Measurements from ENCODE around the gene ATG4B.
A peak's percentile ranks its signal among the peaks of the same experiment; 100 is the strongest.

ATG4B gene

DNA sequence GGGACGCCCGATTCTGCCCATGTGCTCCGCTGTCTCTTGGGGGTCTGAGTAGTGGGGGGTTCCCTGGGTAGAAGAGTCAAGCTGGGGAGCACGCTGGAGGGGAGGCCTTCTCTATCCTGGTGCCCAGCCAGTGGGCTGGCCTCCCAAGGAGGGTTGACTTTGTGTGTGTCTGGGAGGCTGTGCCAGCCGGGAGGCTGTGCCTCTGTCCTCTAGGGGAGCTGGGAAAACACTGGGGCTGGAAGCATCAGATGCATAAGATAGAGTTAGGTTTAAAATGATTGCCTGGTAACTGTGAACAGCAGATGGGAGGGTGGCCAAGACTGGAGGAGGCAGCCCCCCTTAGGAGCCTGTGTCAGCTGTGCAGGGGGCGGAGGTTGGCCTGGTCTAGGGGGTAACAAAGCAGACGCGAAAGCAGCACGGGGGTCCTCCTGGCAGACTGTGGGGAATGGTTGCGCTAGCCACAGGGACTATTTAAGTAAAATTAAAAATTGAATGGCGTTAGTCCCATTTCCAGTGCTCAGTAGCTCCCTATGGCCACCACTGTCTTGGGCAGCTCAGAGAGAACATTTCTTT, 65.6 kb downstream of the ATG4B start:
- peaks cover 12% of the 10 kb centered on the region for H3K4me1 ChIP-seq (ENCODE audit: low read depth, poor library complexity, severe bottlenecking)
- peak overlapping the region; percentile 20; the same call in 1 of the 2 replicates for H3K27ac ChIP-seq
- TF ChIP-seq, protein P1, sequence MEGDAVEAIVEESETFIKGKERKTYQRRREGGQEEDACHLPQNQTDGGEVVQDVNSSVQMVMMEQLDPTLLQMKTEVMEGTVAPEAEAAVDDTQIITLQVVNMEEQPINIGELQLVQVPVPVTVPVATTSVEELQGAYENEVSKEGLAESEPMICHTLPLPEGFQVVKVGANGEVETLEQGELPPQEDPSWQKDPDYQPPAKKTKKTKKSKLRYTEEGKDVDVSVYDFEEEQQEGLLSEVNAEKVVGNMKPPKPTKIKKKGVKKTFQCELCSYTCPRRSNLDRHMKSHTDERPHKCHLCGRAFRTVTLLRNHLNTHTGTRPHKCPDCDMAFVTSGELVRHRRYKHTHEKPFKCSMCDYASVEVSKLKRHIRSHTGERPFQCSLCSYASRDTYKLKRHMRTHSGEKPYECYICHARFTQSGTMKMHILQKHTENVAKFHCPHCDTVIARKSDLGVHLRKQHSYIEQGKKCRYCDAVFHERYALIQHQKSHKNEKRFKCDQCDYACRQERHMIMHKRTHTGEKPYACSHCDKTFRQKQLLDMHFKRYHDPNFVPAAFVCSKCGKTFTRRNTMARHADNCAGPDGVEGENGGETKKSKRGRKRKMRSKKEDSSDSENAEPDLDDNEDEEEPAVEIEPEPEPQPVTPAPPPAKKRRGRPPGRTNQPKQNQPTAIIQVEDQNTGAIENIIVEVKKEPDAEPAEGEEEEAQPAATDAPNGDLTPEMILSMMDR (conservative IDR thresholded peaks at IDR 0.05; ENCODE audit: low read depth, low read length), result 0 out of 2 replicates have a peak, but pooled peaks have one; percentile 9
- no peaks in the 10 kb centered on the region for H4K20me1 ChIP-seq (ENCODE audit: insufficient read depth)
- H3K4me2 ChIP-seq, result peak overlapping the region; percentile 95
- H3K79me2 ChIP-seq (ENCODE audit: insufficient read depth, low read depth), result peaks cover 8% of the 10 kb centered on the region
- H3K27me3 ChIP-seq (ENCODE audit: insufficient read depth, low read depth), result no peaks in the 10 kb centered on the region
- no peak overlapping the region for H3K4me3 ChIP-seq (IDR thresholded peaks at IDR 0.05; ENCODE audit: insufficient read depth, low read depth, low read length)
- H2AFZ ChIP-seq (ENCODE audit: low read depth), result 0 out of 2 replicates have a peak overlapping the region, but pooled peaks have one; percentile 38
- H3K9ac ChIP-seq, result peak overlapping the region; percentile 58; the same call in 1 of the 2 replicates
- peaks cover 3% of the 10 kb centered on the region; the same call in 1 of the 2 replicates for H3K36me3 ChIP-seq (ENCODE audit: insufficient read depth)

DNA sequence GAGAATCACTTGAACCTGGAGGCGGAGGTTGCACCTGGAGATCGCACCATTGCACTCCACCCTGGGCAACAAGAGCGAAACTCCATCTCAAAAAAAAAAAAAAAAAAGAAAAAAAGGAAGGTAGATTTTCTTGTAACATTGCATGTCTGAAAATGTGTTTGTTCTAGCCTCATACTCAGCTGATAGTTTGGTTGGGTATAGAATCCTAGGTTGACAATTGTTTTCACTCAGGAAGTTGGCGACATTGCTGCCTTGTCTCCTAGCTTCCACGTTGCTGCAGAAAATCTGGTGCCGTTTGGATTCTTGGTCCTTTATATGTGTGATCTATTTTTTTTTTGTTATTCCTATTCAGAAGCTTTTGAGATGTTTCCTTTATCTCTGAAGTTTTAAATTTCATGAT, 69.0 kb downstream of the ATG4B start:
- TF ChIP-seq, protein P1 (conservative IDR thresholded peaks at IDR 0.05; ENCODE audit: low read depth, low read length), result no peak
- H2AFZ ChIP-seq (ENCODE audit: low read depth), result no peak overlapping the region
- H3K79me2 ChIP-seq (ENCODE audit: insufficient read depth, low read depth), result peaks cover 8% of the 10 kb centered on the region
- H3K4me2 ChIP-seq, result no peak overlapping the region
- H3K9ac ChIP-seq, result no peak overlapping the region
- H4K20me1 ChIP-seq (ENCODE audit: insufficient read depth), result no peaks in the 10 kb centered on the region
- peaks cover 6% of the 10 kb centered on the region for H3K4me1 ChIP-seq (ENCODE audit: low read depth, poor library complexity, severe bottlenecking)
- peaks cover 4% of the 10 kb centered on the region; the same call in 1 of the 2 replicates for H3K36me3 ChIP-seq (ENCODE audit: insufficient read depth)
- H3K27me3 ChIP-seq (ENCODE audit: insufficient read depth, low read depth), result no peaks in the 10 kb centered on the region
- H3K27ac ChIP-seq, result no peak overlapping the region
- no peak overlapping the region for H3K4me3 ChIP-seq (IDR thresholded peaks at IDR 0.05; ENCODE audit: insufficient read depth, low read depth, low read length)

DNA sequence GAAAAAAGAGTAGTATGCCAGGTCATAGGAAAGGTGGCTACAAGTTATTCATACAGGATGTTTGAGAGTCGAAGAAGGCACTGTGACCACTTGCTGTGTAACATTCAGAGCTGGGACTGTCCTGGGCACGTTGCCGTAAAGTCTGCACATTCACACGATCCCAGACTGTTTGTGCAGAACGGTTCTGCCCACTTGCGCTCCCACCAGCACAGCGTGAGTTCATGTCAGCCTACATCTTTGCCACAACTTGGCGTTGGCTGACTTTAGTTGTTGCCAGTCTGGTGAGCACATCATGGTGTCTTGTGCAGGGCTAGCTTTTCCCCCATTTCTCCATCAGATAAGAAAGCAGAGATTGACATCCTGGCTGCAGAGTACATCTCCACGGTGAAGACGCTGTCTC, 71.4 kb downstream of the ATG4B start:
- Histone ChIP-seq H3K27ac (no peak overlapping the region), H3K27me3 (ENCODE audit: insufficient read depth, low read depth) (no peaks in the 10 kb centered on the region), H3K9ac (no peak overlapping the region), H2AFZ (ENCODE audit: low read depth) (no peak overlapping the region), H3K4me3 (IDR thresholded peaks at IDR 0.05; ENCODE audit: insufficient read depth, low read depth, low read length) (no peak overlapping the region), H3K79me2 (ENCODE audit: insufficient read depth, low read depth) (no peaks in the 10 kb centered on the region; the same call in 1 of the 2 replicates), H3K4me1 (ENCODE audit: low read depth, poor library complexity, severe bottlenecking) (no peaks in the 10 kb centered on the region), H3K4me2 (no peak overlapping the region), H3K36me3 (ENCODE audit: insufficient read depth) (peaks cover 7% of the 10 kb centered on the region; the same call in 1 of the 2 replicates), H4K20me1 (ENCODE audit: insufficient read depth) (no peaks in the 10 kb centered on the region)
- TF ChIP-seq, protein P1 (conservative IDR thresholded peaks at IDR 0.05; ENCODE audit: low read depth, low read length), result no peak

DNA sequence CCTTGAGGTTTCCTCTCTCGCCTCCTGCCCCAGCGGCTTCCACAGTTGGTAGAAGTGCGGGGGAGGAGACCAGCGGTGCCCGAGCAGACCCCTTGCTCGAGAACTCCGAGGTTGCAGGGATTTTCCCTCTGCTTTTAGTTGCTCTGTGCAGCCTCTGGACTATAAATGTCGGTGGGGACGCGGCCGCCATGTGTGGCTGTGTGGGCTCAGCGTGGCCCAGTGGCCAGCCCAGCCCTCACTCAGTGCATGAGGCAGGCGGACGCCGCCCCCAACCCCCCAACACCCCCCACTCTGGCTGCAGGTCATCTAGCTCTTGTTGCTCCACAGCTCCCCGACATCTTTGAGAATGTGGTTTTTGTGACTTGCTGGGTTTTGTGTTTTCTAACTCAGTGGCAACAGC, 81.6 kb downstream of the ATG4B start:
- Histone ChIP-seq H3K4me1 (ENCODE audit: low read depth, poor library complexity, severe bottlenecking) (no peaks in the 10 kb centered on the region), H3K79me2 (ENCODE audit: insufficient read depth, low read depth) (no peaks in the 10 kb centered on the region), H2AFZ (ENCODE audit: low read depth) (no peak overlapping the region), H3K27ac (no peak overlapping the region), H3K4me3 (IDR thresholded peaks at IDR 0.05; ENCODE audit: insufficient read depth, low read depth, low read length) (no peak overlapping the region), H3K4me2 (no peak overlapping the region), H3K27me3 (ENCODE audit: insufficient read depth, low read depth) (no peaks in the 10 kb centered on the region), H4K20me1 (ENCODE audit: insufficient read depth) (no peaks in the 10 kb centered on the region), H3K9ac (no peak overlapping the region), H3K36me3 (ENCODE audit: insufficient read depth) (no peaks in the 10 kb centered on the region; the same call in 1 of the 2 replicates)
- TF ChIP-seq, protein P1 (conservative IDR thresholded peaks at IDR 0.05; ENCODE audit: low read depth, low read length), result no peak
